GM18909 (cell line): ENCODE data around the gene ITGB5.

Experiments
- ATAC-seq: cut with Tn5 transposase; IDR thresholded peaks from one replicate; pipeline ENCODE4 v1.9.1; 2021; ENCODE audit warnings: mild to moderate bottlenecking; ENCODE audit not compliant: unreplicated experiment, poor library complexity

The ITGB5 gene

GRCh38 chr3:124903896-124904834 is 17.0 kb upstream of the ITGB5 start:
- no peak for ATAC-seq

DNA sequence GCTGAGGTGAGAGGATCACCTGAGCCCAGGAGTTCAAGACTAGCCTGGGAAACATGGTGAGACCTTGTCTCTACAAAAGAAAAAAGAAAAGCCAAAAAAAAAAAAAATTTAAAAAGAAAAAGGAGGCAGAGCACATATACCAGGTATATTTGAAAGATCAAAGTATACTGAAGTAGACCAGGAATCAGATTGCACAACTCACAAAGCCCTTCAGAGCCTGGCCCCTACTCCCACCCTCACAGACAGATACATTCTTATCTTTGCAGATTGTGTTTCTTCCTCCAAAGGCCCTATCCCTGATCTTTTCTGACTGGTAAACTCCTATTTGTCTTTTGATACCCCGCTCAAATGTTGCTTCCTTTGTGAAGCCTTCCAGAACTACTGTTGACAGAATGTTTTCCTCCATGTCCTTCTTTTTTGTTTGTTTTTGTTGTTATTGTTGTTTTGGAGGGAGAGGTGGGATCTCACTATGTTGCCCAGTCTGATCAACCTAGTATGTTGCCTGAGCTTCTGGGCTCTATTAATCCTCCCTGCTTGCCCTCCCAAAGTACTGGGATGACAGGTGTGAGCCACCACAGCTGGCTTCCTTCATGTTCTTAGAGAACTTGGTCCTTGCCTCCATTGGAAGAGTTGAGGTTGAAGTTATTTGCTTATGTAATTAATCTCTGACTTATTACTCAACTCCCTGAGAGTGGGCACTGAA is 9.8 kb upstream of the ITGB5 start:
- no peak for ATAC-seq

DNA sequence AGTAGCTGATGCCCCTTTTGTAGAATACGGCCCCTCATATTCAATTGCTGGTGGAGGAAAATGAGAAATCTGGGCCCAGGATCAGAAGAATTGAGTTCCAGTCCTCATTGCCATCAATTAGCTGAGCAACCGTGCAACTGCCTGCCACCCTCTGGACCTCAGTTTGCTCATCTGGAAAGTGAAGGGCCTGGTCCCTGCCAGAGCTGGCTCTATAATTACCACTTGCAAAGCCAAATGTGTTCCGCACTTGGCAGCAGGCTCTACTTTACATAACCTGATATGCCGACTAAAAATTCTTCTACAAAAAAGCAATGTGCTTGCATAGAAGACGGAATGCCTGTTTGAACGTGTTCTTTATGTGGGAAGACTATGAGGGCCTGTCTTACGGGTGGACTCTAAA is 8.6 kb upstream of the ITGB5 start:
- ATAC-seq = no peak

GRCh38 chr3:124893526-124893925 is 6.4 kb upstream of the ITGB5 start:
- ATAC-seq = no peak

DNA sequence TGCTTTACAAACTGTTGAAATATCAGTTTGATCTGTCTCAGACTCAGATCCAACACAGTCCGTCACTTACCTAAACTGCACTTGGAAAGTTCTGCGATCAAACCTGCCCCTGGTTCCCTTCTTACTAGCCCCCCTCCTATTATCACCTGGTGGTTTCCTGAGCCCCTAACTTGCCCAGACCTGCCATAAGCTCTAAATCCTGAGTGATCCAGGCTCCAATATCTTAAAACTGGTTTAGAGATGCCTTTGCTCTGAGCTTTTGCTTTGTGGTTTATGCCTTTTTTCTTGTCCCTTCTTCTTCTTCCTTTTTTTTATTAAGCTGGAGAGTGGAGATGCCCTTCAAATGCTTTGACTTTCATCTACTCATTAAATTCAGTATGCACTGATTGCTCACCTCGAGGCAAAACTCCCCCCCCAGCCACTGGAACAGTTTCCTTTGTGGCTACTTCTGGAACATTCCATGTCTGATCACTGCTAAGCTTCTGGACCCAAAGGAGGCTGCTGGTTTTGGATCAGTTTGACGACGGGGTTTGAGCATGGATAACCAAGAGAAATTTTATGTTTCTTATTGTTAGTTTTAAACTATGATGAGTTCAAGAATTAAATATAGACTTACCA is 3.5 kb upstream of the ITGB5 start:
- no peak for ATAC-seq

- ATAC-seq = no peak
Observed at GRCh38 chr3:124888482-124889441, 1.6 kb upstream of the ITGB5 start.

DNA sequence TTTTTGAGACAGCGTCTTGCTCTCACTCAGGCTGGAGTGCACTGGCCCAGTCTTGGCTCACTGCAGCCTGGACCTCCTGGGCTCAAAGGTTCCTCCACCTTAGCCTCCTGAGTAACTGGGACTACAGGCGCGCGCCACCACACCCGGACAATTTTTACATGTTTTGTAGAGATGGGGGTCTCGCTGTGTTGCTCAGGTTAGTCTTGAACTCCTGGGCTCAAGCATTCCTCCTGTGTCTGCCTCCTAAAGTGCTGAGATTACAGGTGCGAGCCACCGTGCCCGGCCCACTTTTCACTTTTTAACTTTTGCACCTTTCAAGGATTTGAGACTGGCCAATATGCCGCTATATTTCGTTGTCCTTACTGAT is 750 bp upstream of the ITGB5 start:
- no peak for ATAC-seq

DNA sequence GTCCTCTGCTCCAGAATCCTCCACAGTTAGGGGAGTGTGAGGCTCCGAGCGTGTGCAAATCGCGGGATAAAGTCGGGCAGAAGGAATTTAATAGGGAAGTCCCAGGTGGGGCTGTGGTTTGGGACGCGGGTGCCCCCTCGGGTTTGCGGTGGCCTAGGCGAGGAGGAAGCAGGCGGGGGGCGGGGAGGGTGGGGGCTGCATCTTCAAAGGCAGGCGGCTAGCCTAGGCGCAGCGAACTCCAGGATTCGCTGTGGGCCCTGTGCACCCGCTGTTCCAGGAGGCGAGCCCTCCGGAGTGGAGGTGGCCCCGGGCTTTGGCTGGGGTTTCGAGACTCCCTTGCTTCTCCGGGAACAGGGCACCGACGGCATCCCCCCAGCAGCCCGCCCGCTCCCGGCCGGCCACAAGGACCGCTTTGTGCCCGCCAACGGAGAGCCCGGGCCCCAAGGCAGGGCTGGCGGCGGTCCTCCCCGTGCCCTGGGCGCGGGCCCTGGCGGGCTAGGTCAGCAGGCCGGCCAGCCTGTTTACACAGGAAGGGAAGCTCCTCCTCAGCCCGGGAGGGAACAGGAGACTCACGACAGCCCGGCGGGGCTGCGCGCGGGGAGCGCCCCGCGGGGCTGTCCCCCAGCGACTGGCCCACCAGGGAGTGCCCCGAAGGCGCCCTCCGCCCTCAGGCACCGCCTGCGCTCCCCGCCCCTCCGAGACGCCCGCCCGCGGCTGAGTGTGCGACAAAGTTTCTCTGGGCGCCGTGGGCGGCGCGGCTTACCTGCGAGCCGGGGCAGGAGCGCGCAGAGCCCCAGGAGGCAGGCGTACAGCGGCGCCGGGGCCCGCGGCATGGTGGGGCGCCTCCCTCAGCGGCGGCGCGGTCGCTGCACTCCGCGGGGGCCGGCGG is 753 bp downstream of the ITGB5 start:
- ATAC-seq = peak; percentile 51

DNA sequence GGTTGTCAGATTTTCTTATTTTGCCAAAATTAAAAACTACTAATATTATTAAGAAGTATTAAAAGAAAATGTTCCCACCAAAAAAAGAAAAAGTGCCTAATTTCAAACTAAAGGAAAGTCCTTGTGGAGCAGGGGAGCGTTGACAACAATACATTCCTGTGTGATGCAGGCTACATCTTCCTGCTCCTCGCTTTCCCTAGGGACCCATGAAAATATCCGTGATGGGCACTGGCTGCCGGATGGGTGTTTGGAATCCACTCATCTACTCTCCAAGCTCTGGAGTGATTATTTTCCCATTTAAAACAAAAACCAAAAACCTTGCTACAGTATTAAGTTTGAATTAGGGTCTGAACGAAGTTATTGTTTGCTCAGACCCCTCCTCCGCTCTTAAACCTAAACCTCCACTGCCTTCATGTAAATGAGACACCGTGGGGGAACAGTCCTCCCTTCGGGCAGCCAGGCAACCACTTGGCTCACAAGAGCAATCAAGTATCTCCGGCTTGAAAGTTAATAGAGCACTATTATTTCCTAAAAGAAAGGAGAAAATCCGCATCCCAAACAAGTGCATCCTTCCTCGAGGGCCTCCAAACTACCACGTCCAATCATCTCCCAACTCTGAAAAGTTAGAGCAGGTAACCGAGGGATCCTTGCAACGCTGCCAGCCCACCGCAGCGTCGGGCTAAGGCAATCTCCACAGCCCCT is 1.5 kb downstream of the ITGB5 start:
- no peak for ATAC-seq

DNA sequence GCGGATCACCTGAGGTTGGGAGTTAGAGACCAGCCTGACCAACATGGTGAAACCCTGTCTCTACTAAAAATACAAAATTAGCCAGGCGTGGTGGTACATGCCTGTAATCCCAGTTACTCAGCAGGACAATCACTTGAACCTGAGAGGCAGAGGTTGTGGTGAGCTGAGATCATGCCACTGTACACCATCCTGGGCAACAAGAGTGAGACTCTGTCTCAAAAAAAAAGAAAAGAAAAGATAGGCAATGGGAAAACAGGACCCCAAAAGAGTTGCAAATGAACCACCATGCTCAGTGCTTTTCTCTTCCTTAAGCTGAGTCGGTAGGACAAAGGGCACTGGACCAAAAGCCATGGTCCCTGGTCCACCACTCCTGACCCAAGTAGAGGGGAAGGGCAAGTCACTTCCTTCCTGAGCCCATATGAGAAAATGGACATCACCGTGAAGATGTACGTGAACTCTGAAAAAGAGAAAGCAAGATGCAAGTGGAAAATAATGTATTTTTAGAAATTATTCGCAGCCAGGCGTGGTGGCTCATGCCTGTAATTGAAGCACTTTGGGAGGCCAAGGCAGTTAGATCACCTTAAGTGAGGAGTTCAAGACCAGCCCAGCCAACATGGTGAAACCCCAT is 2.6 kb downstream of the ITGB5 start:
- ATAC-seq = no peak

DNA sequence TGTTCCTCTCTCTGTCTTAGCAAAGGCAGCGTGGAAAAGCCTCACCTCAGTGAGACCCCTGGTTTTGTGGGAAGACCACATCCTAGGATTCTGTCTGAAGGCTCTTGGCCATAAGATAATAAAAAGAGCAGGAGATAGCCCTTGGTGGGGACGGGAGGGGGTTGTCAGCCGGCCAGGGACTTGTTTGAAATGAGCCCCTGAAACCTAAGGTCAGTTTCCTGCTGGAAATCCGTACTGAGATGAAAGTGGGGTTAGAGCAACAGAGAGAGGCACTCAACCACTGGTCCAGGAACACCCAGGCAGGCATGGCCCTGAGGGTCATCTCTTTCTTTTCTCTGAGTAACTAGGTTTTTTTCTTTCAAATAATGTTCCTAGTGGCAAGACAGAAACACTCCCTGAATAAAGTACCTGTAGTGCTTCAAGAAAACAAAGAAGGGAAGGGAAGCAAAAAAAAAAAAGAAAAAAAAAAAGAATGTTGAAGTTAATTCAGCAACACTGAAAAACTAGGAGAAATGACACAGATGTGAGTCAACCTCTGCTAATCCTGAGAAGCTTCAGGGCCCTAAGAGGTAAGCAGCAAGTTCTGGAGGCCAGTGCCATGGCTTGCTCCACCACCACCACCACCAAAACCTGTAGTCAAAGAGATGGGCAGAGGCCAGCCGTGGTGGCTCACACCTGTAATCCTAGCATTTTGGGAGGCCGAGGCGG is 3.2 kb downstream of the ITGB5 start:
- no peak for ATAC-seq

- no peak for ATAC-seq
Observed at GRCh38 chr3:124882816-124883747, 4.1 kb downstream of the ITGB5 start.

DNA sequence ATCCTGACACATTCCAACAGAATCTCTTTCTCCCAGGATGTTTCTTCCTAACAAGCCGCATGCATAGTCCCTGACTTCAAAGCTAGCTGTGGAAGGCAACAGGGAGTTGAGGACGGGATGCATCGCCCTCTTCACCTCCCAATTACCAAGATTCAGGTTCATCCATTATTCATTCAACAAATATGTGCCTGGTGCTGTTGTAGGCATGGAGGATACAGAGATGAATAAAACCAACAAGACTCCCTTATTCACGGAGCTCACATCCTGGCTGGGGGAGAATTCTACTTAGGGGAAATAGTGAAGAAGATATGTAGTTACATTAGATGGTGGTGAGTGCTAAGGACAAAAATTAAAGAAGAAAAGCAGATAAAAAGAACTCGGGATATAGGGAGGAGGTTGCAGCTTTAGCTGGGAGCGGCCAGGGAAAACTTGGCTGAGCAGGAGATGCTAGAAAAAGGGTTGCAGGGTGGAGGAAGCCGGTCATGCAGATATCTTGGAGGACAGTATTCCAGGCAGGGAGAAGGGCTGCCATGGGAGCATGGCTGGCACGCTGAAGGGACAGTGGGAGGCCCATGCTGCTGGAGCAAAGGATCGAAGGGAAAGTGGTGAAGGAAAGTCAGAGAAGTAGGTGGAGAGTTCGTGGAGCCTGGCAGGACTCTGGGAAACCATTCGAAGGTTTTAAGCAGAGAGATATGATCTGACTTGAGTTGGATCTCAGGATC is 5.0 kb downstream of the ITGB5 start:
- ATAC-seq = no peak

- no peak for ATAC-seq
Observed at GRCh38 chr3:124879337-124879680, 7.9 kb downstream of the ITGB5 start.

DNA sequence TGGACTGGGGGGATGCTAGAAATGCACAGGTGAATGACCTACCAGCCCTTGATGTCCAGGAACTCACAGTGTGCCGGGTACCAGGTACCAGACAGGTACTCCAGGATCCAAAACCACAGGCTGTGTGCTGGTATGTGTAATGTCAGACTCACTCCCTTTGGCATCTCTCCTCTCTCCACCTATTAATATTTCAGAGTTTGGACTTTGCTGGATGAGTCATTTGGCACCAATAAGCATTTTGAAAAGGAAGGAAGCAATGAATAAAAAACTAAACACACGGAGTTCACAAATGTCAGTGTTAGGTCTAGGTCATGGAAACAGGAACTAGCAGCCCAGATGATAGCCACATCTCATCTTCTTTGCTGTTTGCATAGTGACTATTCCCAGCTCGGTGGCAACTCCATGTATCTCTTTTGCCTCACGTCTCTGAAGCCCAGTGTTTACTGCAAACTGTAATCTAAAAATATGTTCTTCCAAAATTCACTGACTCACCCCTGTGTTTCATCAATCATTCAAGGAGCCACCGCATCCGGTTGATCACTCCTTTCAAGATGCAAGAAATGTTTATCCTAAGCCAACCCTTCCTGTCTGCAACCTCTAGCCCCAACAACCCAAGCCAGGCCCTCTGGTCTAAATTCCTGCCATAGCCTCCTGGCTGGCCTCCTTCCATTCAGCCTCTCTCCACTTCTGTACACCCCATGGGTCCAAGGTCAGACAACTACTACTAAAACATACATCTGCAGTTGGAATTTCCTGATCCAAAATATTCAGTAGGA is 8.4 kb downstream of the ITGB5 start:
- peak; percentile 67 for ATAC-seq
